Caco-2 (cell line): Measurements from ENCODE around the gene PHYHIPL. TPM values are rescaled to one million over a fixed set of nuclear protein-coding genes. Genes with fewer than 3 reads are reported as not detected.

Source experiments
- BruUV-seq: library from RNA; stranded (reverse); fragments of 400-500 nt; replicated peaks from 2 replicates; lab custom pipeline; 2021; lab: Mats Ljungman, UMichigan
- CTCF ChIA-PET: fragments of 300-600 bp; sonication (Branson Sonifier 250); formaldehyde crosslinking; loops from one replicate; lab custom pipeline; 2022; ENCODE audit warnings: antibody characterized with exemption; lab: Charles Lee
- POLR2A ChIA-PET: fragments of 300-600 bp; sonication (Branson Sonifier 250); formaldehyde crosslinking; loops from one replicate; lab custom pipeline; 2022; ENCODE audit warnings: antibody characterized with exemption; lab: Charles Lee
- DNase-seq, 2 experiments: peaks; one replicate each; pipeline versions ENCODE4 v3.0.0 to v3.0.0-alpha.2; 2020 to 2022
- H3K27me3 ChIP-seq: replicated peaks from 2 replicates; pipeline ENCODE4 v1.6.0; 2011; ENCODE audit warnings: low read length; ENCODE audit not compliant: control insufficient read depth, insufficient read depth
- H3K36me3 ChIP-seq: 2 replicates; pipeline ENCODE4 v1.5.1; 2011; ENCODE audit warnings: low read length; ENCODE audit not compliant: control insufficient read depth, insufficient read depth
- H3K4me1 ChIP-seq: fragments of 250-450 bp; sonication (Bioruptor Pico); 2 replicates; pipeline ENCODE4 v1.5.1; 2020; ENCODE audit warnings: mild to moderate bottlenecking
- H3K4me3 ChIP-seq: 2 replicates; pipeline ENCODE4 v1.5.1; 2011; ENCODE audit warnings: low read depth, mild to moderate bottlenecking, control low read depth, low read length
- H3K9me3 ChIP-seq: fragments of 250-450 bp; sonication (Bioruptor Pico); 2 replicates; pipeline ENCODE4 v1.5.1; 2020; ENCODE audit warnings: mild to moderate bottlenecking, moderate library complexity
- H3K27ac Mint-ChIP-seq: one replicate; pipeline ENCODE4 v1.8.0; 2022; ENCODE audit warnings: mixed read lengths; ENCODE audit not compliant: unreplicated experiment
- H3K27me3 Mint-ChIP-seq: one replicate; pipeline ENCODE4 v1.8.0; 2022; ENCODE audit warnings: mixed read lengths; ENCODE audit not compliant: insufficient read depth, unreplicated experiment
- H3K36me3 Mint-ChIP-seq: one replicate; pipeline ENCODE4 v1.8.0; 2022; ENCODE audit warnings: mild to moderate bottlenecking, mixed read lengths; ENCODE audit not compliant: insufficient read depth, unreplicated experiment
- H3K4me1 Mint-ChIP-seq: one replicate; pipeline ENCODE4 v1.8.0; 2022; ENCODE audit warnings: low read depth, mixed read lengths; ENCODE audit not compliant: unreplicated experiment
- H3K4me3 Mint-ChIP-seq: one replicate; pipeline ENCODE4 v1.8.0; 2022; ENCODE audit warnings: mild to moderate bottlenecking, moderate library complexity, mixed read lengths; ENCODE audit not compliant: unreplicated experiment
- H3K9me3 Mint-ChIP-seq: one replicate; pipeline ENCODE4 v1.8.0; 2022; ENCODE audit warnings: mixed read lengths; ENCODE audit not compliant: unreplicated experiment
- CTCF ChIP-seq, 2 experiments: fragments of 200-600 bp in 1 of 2; IDR thresholded peaks; 1 replicate in 1 of 2; 2 replicates in 1 of 2; pipeline versions ENCODE4 v1.5.1 to v1.8.0; 2011 to 2022; ENCODE audit warnings: antibody characterized with exemption in 1 of 2, control low read depth in 1 of 2, inconsistent platforms in 1 of 2, low read depth in 1 of 2, low read length in 1 of 2, mild to moderate bottlenecking in 1 of 2, moderate library complexity in 1 of 2; ENCODE audit not compliant: insufficient read depth in 1 of 2, severe bottlenecking in 1 of 2, unreplicated experiment in 1 of 2
- intact Hi-C: fragments of 100-400 bp; cut with micrococcal nuclease; formaldehyde crosslinking; loops from one replicate; pipeline ENCODE4 v1.10.0; 2022; ENCODE audit not compliant: unreplicated experiment
- total RNA-seq: library from RNA; stranded (reverse); gene quantifications from 2 replicates; pipeline ENCODE4 v1.2.3, GENCODE V29; 2022

Gene PHYHIPL
- total RNA-seq, 1 experiment from 2014 or later: 48.1 TPM

GRCh38 chr10:59252491-59252890 is 76.0 kb downstream of the PHYHIPL start:
- ChIA-PET POLR2A (no interaction called here), CTCF (no interaction called here)
- H3K4me1 Mint-ChIP-seq: no peaks in the 10 kb centered on the region

GRCh38 chr10:59255463-59255862 is 79.0 kb downstream of the PHYHIPL start:
- H3K27me3 ChIP-seq: no peaks in the 10 kb centered on the region
- Mint-ChIP-seq H3K36me3 (no peaks in the 10 kb centered on the region), H3K27me3 (no peaks in the 10 kb centered on the region), H3K9me3 (no peaks in the 10 kb centered on the region), H3K4me3 (no peak overlapping the region), H3K27ac (no peak overlapping the region), H3K4me1 (no peaks in the 10 kb centered on the region)
- DNase-seq: no peak
- TF ChIP-seq CTCF (IDR thresholded peaks at IDR 0.05; ENCODE audit: insufficient read depth in 1 of 2, low read depth in 1 of 2, low read length in 1 of 2, severe bottlenecking in 1 of 2, unreplicated experiment in 1 of 2): no peak
- no peaks in the 10 kb centered on the region for H3K36me3 ChIP-seq
- intact Hi-C loops: no loop called here
- H3K4me1 ChIP-seq: no peaks in the 10 kb centered on the region
- ChIA-PET POLR2A (no interaction called here), CTCF (no interaction called here)
- no peak overlapping the region for H3K4me3 ChIP-seq
- no peaks in the 10 kb centered on the region for H3K9me3 ChIP-seq
- BruUV-seq: no TSS peak

More at GRCh38 chr10:59252491-59252890, 76.0 kb downstream of the PHYHIPL start:
- Mint-ChIP-seq H3K27ac (no peak overlapping the region), H3K4me3 (no peak overlapping the region), H3K36me3 (peaks cover 3% of the 10 kb centered on the region), H3K9me3 (no peaks in the 10 kb centered on the region), H3K27me3 (no peaks in the 10 kb centered on the region)
- Histone ChIP-seq H3K4me1 (no peaks in the 10 kb centered on the region), H3K36me3 (no peaks in the 10 kb centered on the region), H3K9me3 (no peaks in the 10 kb centered on the region), H3K27me3 (no peaks in the 10 kb centered on the region), H3K4me3 (no peak overlapping the region)
- no peak for DNase-seq
- BruUV-seq: no TSS peak
- intact Hi-C loops: no loop called here
- no peak for TF ChIP-seq CTCF (IDR thresholded peaks at IDR 0.05; ENCODE audit: insufficient read depth in 1 of 2, low read depth in 1 of 2, low read length in 1 of 2, severe bottlenecking in 1 of 2, unreplicated experiment in 1 of 2)

- ChIA-PET CTCF (no interaction called here), POLR2A (no interaction called here)
- intact Hi-C loops: no loop called here
- no peaks in the 10 kb centered on the region for H3K9me3 ChIP-seq
- no TSS peak for BruUV-seq
- Mint-ChIP-seq H3K27ac (no peak overlapping the region), H3K27me3 (no peaks in the 10 kb centered on the region), H3K36me3 (no peaks in the 10 kb centered on the region), H3K4me1 (no peaks in the 10 kb centered on the region), H3K9me3 (no peaks in the 10 kb centered on the region), H3K4me3 (no peak overlapping the region)
- DNase-seq: no peak
- no peaks in the 10 kb centered on the region for H3K36me3 ChIP-seq
- TF ChIP-seq CTCF (IDR thresholded peaks at IDR 0.05; ENCODE audit: insufficient read depth in 1 of 2, low read depth in 1 of 2, low read length in 1 of 2, severe bottlenecking in 1 of 2, unreplicated experiment in 1 of 2): no peak
- H3K27me3 ChIP-seq: no peaks in the 10 kb centered on the region
- H3K4me1 ChIP-seq: no peaks in the 10 kb centered on the region
- no peak overlapping the region for H3K4me3 ChIP-seq
Measured at GRCh38 chr10:59257224-59257623, 80.8 kb downstream of the PHYHIPL start.
